ENCODE results near the gene EZR. TPM values are rescaled to one million over a fixed set of nuclear protein-coding genes. Genes with fewer than 3 reads are reported as not detected.
A peak's percentile ranks its signal among the peaks of the same experiment; 100 is the strongest.

The EZR gene
- total RNA-seq, result 260 TPM
- long read RNA-seq, transcript EZR-202 (14 exons, 3,096 nt), result major isoform, 571 of 895 reads
- long read RNA-seq, transcript EZR-201 (13 exons, 3,068 nt), result minor isoform, 212 of 895 reads
- long read RNA-seq, partial matches to known transcripts, result 52 of 895 reads
- long read RNA-seq, other reads (novel, unspliced or antisense), result 60 of 895 reads

GRCh38 chr6:158819213-158819976 is at the start of gene EZR:
Gene EZR, minus strand, starts transcription at chr6:158819368. Its CDS starts 1,275 bp downstream, at chr6:158818093.
- H3K27me3 ChIP-seq, result no peaks in the 10 kb centered on the region
- H3K4me1 ChIP-seq, result peaks cover 21% of the 10 kb centered on the region
- DNase-seq, result peak; percentile 94
- no peak for TF ChIP-seq CTCF (IDR thresholded peaks at IDR 0.05)
- peaks cover 7% of the 10 kb centered on the region for H3K36me3 ChIP-seq
- intact Hi-C loops (cut with DNase I), result no loop called here
- H3K4me3 ChIP-seq, result peak within 1 kb of the TSS; percentile 82
- peak; percentile 84 for ATAC-seq
- no peaks in the 10 kb centered on the region for H3K9me3 ChIP-seq
- peak within 1 kb of the TSS; percentile 96 for H3K27ac ChIP-seq

DNA sequence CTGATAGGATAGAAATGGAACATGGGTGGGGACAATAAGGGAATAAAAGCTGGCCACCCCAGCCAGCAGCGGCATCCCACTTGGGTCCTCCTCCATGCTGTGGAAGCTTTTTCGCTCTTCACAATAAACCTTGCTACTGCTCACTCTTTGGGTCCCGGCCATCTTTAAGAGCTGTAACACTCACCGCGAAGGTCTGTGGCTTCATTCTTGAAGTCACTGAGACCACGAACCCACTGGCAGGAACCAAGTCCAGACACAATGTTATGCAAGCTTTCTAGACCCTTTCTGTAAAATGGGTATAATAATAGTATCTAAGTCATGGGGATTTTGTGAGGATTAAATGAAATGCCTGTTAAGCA is 48.9 kb upstream of the EZR start:
- no peak overlapping the region for H3K4me3 ChIP-seq
- no peak for TF ChIP-seq CTCF (IDR thresholded peaks at IDR 0.05)
- intact Hi-C loops (cut with DNase I), result no loop called here
- ATAC-seq (no peak), DNase-seq (no peak)
- H3K27ac ChIP-seq, result no peak overlapping the region
- H3K4me1 ChIP-seq, result no peaks in the 10 kb centered on the region
- no peaks in the 10 kb centered on the region for H3K36me3 ChIP-seq
- H3K9me3 ChIP-seq, result no peaks in the 10 kb centered on the region
- no peaks in the 10 kb centered on the region for H3K27me3 ChIP-seq

GRCh38 chr6:158867381-158868121 is 48.4 kb upstream of the EZR start:
- no peaks in the 10 kb centered on the region for H3K9me3 ChIP-seq
- H3K4me3 ChIP-seq, result no peak overlapping the region
- DNase-seq, result no peak
- no peak for ATAC-seq
- intact Hi-C loops (cut with DNase I), result no loop called here
- H3K27ac ChIP-seq, result no peak overlapping the region
- no peaks in the 10 kb centered on the region for H3K4me1 ChIP-seq
- TF ChIP-seq CTCF (IDR thresholded peaks at IDR 0.05), result no peak
- H3K27me3 ChIP-seq, result no peaks in the 10 kb centered on the region
- H3K36me3 ChIP-seq, result no peaks in the 10 kb centered on the region

GRCh38 chr6:158865769-158866168 is 46.6 kb upstream of the EZR start:
- no peak for TF ChIP-seq CTCF (IDR thresholded peaks at IDR 0.05)
- Histone ChIP-seq H3K4me3 (no peak overlapping the region), H3K36me3 (no peaks in the 10 kb centered on the region), H3K9me3 (no peaks in the 10 kb centered on the region), H3K27me3 (no peaks in the 10 kb centered on the region), H3K4me1 (no peaks in the 10 kb centered on the region), H3K27ac (no peak overlapping the region)
- intact Hi-C loops (cut with DNase I), result no loop called here
- ATAC-seq, result no peak
- DNase-seq, result no peak

DNA sequence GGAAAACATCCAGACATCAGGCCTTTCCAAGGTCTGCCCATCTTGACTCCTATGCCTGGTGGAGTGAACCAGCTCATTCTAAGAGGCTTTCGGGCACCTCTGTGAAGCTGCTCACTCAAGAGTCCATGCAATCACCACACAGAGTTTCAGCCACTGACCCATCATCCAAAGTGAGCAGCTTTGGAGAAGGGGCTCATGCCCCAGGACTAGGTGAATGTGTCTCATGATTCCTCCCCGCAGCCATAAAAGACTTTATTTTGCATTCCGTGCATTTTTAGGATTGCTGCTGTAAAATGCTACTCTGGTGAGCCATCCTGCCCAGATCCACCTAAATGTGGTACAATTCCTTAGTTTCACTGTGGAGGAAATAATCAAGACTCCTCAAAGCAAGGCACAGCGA is 44.5 kb upstream of the EZR start:
- H3K9me3 ChIP-seq, result no peaks in the 10 kb centered on the region
- H3K27ac ChIP-seq, result no peak overlapping the region
- no peak for TF ChIP-seq CTCF (IDR thresholded peaks at IDR 0.05)
- no peak for ATAC-seq
- DNase-seq, result no peak
- no peaks in the 10 kb centered on the region for H3K36me3 ChIP-seq
- H3K4me1 ChIP-seq, result no peaks in the 10 kb centered on the region
- no peaks in the 10 kb centered on the region for H3K27me3 ChIP-seq
- no peak overlapping the region for H3K4me3 ChIP-seq
- intact Hi-C loops (cut with DNase I), result no loop called here

Data from upper lobe of right lung (tissue), 1 donor.